GM18519 (cell line): ENCODE measurements around the gene SYT10.
"Not testable (repeated sequence)": the region's sequence is repeated elsewhere in the genome, so short reads cannot be mapped to it uniquely, and the experiment has no call there.

Experiments used
- ATAC-seq: cut with Tn5 transposase; IDR thresholded peaks from one replicate; pipeline ENCODE4 v1.9.1; 2021; ENCODE audit warnings: mild to moderate bottlenecking, moderate library complexity; ENCODE audit not compliant: unreplicated experiment, low FRiP score

The SYT10 gene, protein sequence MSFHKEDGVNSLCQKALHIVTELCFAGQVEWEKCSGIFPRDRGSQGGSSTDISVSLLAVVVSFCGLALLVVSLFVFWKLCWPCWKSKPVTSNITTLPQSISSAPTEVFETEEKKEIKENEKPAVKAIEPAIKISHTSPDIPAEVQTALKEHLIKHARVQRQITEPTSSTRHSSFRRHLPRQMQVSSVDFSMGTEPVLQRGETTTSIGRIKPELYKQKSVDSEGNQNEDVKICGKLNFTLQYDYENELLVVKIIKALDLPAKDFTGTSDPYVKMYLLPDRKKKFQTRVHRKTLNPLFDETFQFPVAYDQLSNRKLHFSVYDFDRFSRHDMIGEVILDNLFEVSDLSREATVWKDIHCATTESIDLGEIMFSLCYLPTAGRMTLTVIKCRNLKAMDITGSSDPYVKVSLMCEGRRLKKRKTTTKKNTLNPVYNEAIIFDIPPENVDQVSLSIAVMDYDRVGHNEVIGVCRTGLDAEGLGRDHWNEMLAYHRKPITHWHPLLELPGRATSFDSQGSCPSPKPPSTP

DNA sequence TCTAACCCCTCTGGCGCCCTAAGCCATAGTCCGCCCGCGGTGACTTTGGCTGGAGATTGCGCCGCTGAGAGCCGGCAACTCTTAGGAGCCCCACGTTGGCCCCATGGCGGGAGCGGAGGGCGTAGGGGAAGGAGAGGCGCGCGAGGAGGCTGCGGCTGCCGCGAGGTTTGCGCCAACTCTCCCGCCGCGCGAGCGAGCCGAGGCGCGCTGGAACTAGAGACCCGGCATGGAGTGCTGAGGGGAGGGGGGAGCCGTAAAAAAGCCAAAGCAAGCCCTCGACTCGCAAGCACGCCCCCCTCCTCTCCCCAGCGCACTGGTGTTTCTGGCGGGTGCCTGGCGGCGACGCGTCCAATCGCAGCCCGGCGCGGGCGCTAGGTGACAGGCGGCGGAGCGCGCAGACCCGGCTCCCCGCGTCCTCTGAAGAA is at the start of gene SYT10:
Gene SYT10 (minus strand): TSS at position 233 of the 425 bp plus-strand sequence. CDS start 297 bp downstream, outside the sequence.
- no peak for ATAC-seq

DNA sequence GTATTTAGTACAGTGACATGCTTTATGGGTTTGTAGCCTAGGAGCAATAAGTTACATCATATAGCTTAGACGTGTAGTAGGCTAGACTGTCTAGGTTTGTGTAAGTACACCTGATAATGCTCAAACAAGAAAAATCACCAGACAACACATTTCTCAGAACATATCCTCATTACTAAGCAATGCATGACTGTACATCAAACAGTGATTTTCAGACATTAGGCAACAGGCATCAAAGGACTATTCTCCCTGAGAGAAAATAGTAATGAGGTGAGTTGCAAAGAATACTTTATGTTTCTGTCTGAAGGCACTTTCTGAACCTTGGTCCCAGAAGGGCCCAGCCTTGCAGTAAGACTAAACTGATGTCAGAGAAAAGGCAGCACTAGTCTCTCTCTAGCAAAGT is 48.4 kb upstream of the SYT10 start:
- no peak for ATAC-seq

DNA sequence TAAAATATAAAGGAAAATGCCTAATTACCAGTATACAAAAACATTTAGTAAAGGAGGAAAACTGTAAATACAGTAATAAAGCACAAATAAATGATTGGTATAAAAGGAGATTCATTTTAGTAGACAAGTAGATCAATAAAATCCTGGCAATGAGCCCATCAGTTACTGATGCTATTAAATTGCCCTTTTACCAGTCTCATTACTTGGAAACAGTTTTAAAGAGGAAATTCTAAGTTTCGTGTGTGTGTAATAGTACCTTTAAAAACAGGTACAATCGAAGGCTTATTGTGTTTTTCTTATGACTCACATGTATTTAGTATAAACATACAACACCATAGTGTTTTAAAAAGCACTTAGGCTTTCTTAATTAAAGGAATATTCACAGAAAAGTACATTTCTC is 46.4 kb upstream of the SYT10 start:
- ATAC-seq = no peak

DNA sequence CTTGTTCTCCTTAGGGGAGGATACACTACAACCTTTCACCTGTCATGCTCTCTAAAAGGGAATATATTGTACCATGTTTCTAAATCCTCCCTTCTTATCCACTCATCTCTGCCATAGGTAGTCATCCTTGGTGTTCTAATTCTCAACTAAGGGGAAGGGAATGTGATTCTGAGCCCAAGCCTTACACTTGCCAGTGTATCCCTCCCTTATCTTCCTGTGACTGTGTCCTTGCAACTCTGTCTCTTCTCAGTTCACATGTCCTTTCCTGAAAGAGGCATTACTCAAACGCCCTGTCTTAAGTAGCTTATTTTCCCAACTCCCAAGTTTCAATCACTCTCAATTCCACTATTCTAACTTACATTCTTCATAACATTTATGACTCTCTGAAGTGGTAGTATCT is 44.5 kb upstream of the SYT10 start:
- ATAC-seq = no peak

DNA sequence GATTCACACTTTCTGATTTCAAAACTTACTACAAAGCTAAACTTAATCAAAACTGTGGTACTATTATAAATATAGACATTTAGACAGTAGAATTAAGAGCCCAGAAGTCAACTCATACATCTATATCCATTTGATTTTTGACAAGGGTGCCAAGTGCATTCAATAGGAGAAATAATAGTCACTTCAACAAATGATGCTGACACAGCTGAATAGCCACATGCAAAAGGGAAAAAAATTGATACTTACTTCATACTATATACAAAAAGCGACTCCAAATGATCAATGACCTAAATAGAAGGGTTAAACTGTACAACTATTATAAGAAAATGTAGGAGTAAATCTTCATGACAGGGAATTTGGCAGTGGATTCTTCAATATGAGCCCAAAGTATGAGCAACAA is 40.7 kb upstream of the SYT10 start:
- no peak for ATAC-seq

DNA sequence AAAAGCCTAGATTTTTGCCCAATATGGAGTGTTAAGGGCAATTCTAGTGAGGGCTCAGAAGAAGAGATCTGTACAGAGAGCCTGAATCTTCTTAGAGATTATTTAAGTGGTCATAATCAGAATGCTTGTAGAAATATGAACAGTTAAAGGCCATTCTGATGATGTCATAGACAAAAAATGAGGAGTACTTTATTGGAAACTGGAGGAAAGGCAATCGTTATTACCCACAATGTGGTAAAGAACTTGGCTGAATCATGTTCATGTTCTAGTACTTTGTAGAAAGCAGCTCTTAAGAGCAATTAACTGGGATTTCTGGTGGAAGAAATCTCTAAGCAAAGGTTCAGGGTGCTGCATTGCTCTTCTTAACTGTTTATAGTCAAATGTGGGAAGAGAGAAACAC is 36.4 kb upstream of the SYT10 start:
- ATAC-seq = no peak

DNA sequence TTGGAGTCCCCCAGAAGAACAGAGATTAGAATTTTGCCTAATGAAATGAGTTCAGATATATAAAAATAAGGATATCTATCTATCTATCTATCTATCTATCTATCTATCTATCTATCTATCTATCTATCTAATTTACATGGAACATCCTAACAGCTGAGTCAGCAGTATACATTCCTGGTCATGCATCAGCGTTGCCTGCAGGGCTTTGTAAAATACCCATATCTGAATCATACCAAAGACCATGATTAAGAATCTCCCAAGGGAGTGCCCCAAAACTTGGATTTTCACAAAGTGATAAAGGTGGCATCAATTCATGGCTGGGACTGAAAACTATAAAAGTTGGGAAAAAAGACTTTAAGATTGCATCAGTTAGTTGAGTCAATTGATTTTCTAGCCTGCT is 32.7 kb upstream of the SYT10 start:
- ATAC-seq = no peak

DNA sequence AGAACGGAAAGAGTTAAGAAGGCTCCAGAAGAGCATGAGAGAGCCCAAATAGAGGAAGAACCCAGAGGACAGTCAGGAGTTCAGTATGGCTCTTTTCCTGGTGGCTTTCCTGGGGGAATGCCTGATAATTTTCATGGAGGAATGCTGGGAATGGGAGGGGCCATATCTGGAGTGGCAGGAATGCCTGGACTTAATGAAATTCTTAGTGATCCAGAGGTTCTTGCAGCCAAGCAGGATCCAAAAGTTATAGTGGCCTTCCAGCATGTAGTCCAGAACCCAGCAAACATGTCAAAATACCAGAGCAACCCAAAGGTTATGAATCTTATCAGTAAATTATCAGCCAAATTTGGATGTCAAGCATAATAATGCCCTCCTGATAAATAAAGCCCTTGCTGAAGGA is 15.5 kb upstream of the SYT10 start:
- ATAC-seq = no peak

DNA sequence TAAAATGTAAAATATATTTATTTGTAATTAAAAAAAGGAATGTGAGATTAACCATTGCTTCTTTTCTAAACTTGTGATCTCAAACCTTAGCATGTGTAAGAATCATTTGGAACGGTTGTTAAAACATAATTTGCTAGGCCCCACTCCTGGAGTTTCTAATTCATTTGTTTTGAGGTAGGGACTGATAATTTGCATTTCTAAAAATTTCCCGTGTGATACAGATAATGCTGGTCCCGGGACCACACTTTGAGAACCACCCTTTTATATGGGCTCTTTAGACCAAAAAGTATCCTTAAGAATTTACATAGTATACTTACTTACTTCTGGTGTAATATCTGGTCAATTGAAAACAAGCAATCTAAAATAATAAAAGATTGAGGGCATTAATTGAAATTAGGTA is 10.9 kb upstream of the SYT10 start:
- ATAC-seq = no peak

DNA sequence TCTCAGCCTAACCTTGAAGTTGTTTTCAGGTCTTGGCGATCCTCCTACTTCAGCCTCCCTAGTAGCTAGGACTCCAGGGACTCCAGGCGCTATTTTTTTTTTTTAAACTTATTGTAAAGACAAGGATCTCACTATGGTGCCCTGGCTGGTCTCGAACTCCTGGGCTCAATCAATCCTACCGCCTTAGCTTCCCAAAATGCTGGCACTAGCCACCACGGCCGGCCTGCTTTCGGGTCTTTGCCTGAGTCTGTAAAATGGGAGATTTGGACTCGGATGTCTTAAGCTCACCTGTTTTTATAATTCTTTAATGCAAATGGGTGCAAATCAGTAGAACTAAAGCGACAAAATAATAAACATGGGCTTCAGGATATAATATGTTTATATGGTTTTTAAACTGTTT is 858 bp upstream of the SYT10 start:
- no peak for ATAC-seq

DNA sequence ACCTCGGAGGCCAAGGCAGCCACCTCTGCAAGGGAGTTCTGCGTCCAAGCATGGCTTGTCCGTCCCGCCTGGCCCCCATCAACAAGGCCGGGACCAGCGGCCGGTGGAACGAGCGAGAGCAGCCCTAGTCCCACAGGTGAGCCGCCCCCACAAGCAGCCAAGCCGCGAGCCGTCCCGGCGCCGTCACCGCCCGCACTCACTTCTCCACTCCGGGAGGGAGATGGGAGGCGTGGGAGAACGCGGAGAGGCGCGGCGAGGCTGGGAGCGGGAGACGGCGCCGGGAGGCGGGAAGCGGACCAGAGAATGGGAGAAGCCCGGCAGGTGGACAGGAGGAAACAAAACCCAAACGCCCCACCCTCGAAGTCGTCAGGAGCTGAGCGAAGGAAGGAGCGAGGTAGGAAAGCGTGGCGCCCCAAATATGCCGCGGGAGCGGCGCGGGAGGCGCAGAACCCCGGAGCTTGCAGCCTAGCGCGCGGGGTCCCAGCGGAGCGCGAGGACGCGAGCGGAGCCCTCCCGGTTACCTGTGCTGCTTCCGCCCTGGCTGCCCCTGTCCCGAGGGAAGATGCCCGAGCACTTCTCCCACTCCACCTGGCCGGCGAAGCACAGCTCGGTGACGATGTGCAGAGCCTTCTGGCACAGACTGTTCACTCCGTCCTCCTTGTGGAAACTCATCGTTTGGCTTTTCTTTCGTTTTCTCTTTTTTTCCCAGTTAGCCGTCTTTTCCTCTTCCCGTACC is 600 bp downstream of the SYT10 start:
- ATAC-seq = no peak

DNA sequence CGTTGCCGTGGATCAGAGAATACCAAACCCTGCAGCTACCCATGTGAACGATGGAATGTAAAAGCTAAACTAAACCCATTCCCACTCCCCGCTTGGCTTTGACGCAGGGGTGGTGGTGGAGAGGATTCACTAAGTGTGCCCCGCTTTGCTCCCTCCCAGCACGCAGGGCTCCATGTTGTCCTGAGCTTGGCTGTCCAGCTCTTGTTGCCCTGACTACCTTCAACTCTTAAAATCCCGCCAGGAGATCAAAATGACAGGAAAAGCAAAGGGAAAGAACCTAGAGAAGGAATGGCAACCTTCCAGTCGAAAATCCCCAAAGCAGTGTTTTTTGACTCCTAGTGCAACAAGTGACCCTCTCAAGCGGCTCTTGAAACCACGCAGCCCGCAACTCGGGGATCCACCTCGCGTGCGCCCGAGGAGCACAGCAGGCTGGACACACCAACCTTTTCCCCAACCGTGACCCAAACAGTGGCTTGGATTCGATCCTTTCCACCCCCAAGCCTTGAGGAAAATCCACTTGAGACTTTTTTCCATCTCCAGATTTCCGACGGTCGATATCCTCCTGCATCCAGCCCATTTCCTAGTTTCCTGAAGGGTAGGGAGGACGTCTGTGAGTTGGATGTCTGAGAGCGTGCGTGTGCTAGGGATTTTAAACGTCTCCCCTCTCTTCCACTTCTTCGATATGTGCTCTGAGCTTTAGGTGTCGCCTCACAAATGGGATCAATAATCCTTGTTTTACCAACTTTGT is 1.4 kb downstream of the SYT10 start:
- ATAC-seq = no peak

DNA sequence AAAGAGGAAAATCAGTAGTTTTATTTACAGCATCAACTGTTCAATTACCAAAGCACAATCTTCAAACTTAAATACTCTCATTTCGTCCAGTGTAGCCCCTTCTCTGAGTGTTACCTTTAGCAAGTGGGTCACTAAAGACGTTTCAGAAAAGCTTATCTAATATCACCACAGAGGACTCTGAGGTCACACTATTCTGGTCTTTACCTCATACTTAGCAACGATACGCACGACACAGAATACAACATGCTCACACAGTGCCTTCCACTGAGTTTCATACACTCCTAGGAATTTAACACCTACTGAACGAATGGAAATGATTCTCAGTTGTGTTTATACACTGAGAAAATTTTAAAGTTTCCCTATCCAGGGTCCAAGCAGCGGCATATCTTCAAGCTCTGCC is 2.0 kb downstream of the SYT10 start:
- ATAC-seq = no peak

DNA sequence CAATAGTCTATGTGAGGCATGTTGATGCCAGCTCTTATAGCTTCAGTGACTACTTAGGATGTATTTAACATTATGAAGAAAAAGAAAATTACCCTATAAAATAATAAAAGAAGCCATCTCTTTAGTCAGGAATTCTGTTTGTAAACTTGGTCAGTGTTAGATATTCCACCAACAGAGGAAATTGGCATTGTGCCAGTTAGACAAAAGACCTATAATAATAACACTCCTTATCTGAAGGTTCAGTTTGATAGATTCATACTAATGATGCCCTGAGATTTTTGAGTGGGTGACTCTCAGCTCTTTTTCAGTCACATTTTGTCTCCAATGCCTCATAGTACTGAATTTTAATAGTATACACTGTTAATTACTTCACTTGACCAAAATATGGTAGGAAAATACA is 6.6 kb downstream of the SYT10 start:
- ATAC-seq = no peak

DNA sequence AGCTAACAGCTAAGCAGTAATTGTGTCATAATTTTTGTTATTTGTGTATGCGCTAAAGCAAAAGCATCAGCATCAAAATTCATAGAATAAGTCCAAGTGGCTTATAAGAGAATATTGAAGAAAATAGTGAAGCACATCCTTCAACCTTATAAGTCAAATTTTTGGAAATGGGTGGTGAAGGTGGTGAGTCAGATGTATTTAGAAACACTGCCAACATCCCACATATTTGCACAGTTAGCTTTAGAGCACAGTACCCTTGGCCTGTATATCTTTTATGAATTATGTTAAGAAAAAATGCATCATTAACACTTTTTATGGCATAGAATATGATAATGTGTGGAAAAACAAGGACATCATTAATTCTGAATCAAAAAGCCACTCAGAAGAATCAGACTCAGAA is 8.0 kb downstream of the SYT10 start:
- ATAC-seq = no peak

DNA sequence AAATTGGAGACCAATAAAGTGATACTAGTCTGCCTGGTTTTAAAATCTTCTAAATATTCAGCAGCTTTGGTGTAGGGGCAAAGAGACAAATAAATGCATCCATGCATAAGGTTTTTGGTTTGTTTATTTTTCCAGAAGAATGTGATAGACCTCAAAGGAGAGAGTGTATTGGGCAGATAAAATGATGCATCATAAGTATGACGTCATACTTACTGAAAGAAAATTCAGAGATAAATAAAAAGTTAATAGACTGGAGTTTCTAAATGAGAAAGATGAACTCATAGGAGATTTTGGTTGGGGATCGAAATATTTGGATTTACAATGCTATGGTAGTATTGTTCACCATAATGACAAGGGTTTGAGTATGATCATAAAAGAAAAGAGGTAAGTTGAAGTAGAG is 10.2 kb downstream of the SYT10 start:
- ATAC-seq = no peak

DNA sequence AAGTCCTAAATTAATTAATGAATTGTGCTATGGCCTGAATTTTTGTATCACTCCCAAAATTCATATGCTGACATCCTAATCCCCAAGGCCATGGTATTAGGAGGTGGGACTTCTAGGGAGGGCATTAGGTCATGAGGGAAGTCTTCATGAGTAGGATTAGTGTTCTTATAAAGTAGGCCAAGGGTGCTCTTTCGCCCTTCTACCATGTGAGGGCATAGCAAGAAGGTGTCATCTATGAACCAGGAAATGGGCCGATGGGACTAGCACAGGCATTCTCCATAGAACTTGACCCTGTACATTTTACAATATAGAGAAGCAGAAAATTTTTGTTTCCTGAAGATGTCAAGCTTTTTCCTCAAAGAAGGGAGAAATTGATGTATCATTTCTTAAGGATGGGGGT is 12.5 kb downstream of the SYT10 start:
- no peak for ATAC-seq

DNA sequence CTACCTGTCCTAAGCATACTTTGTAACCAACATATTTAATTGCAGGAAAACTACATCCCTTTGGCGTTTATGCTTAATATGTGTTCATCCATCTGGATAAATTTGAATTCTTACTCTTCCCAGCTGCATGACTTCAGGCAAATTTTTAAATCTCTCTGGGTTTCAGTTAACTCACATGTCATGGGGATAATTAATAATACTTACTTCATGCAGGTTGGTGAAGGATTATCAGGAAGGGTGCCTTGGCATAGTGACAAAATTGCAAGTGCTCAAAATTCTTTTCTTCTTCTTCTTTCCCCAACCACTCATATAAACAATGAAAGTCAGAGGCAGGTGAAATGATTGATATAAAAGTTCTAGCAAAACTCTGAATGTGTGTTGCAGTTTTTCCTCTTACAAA is 15.9 kb downstream of the SYT10 start:
- ATAC-seq = no peak

DNA sequence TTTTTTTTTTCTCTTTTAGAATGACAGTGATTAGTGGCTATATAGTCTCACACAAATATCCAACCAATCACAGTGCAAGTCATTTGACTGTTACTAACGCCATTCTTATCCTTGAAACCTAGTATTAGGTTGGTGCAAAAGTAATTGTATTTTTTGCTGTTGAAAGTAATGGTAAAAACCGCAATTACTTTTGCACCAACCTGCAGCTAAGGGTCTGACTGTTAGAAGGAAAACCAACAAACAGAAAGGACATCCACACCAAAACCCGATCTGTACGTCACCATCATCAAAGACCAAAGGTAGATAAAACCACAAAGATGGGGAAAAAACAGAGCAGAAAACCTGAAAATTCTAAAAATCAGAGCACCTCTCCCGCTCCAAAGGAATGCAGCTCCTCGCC is 27.2 kb downstream of the SYT10 start:
- not testable (repeated sequence) for ATAC-seq

DNA sequence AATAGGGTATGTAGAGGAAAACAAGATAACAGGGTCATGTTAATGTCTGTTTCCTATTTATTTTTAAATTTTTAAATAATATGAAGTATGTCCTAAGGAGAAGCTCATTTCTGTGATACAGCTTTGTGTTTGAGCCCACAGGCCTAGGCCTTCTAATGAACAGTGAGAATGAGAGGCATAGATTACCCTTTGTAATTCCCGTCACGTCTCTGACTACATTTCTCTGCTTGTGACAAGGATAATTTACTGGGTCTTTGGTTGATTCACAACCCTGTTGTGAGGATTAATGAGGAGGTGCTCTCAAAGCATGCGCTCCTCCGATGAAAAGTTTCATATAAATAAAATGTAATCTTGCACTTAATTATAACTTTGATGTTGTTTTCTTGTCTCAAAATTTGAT is 56.1 kb downstream of the SYT10 start:
- no peak for ATAC-seq

DNA sequence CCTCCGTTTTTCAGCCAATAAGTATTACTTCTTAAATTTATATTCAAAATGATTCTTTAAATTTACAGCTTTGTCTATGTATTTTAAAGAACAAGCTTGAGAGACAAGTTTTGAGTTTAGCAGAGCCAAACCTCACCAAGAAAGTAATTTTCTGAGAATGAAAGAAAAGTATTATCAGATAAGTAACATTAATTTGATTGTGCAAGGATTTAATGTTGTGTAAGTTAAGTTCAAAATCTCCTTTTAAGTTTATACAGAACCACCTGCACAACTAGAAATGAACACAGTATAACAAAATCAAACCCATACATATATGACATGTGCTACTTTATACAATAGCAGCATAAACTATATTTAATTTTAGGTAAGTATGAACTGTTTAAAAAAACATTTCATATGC is 63.5 kb downstream of the SYT10 start:
- ATAC-seq = no peak
